SK-N-MC (cell line): ENCODE results near the gene DLGAP4.

Experiments
- EZH2 ChIP-seq: fragments of 200-600 bp; sonication (generic); IDR thresholded peaks from one replicate; pipeline ENCODE4 v1.6.1; 2017; ENCODE audit warnings: antibody characterized with exemption
- FOXP2 ChIP-seq: optimal IDR thresholded peaks from 2 replicates; pipeline ENCODE3; 2011; ENCODE audit warnings: mild to moderate bottlenecking, moderate library complexity; ENCODE audit not compliant: insufficient read depth; ENCODE audit errors: extremely low read length, control extremely low read depth
- POLR2AphosphoS5 ChIP-seq: IDR thresholded peaks from 2 replicates; pipeline ENCODE4 v1.6.1; 2012; ENCODE audit warnings: mild to moderate bottlenecking, low read depth, low read length, borderline replicate concordance

DNA sequence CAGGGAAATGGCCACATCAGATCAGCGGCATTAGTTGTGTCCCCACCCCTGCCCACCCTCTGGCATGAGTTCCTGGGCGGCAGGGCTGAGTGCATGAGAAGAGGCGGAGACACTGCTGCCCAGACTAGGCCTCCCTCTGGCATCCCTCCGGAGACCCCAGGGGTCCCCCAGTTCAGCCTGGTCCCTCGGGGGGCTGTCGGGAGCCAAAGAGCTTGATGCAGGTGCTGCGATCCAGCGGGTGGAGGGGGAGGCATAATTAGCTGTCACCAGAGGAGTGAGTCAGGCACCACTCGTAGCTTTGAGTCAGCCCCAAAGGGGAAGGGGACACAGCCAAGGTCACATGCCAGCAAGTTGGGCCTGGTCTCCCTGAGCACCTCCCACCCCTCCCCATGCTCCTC, 34.5 kb downstream of the DLGAP4 start:
- TF ChIP-seq EZH2 (no peak), POLR2AphosphoS5 (no peak), FOXP2 (no peak)
